Dedifferentiated amniotic fluid mesenchymal stem cell (primary cell): ENCODE measurements around the gene DDOST.
"Not testable (repeated sequence)": the region's sequence is repeated elsewhere in the genome, so short reads cannot be mapped to it uniquely, and the experiment has no call there.

ENCODE experiments used
- DNase-seq: peaks from one replicate; pipeline ENCODE4 v3.0.0-alpha.2; 2016; ENCODE audit errors: extremely low spot score

Gene DDOST

DNA sequence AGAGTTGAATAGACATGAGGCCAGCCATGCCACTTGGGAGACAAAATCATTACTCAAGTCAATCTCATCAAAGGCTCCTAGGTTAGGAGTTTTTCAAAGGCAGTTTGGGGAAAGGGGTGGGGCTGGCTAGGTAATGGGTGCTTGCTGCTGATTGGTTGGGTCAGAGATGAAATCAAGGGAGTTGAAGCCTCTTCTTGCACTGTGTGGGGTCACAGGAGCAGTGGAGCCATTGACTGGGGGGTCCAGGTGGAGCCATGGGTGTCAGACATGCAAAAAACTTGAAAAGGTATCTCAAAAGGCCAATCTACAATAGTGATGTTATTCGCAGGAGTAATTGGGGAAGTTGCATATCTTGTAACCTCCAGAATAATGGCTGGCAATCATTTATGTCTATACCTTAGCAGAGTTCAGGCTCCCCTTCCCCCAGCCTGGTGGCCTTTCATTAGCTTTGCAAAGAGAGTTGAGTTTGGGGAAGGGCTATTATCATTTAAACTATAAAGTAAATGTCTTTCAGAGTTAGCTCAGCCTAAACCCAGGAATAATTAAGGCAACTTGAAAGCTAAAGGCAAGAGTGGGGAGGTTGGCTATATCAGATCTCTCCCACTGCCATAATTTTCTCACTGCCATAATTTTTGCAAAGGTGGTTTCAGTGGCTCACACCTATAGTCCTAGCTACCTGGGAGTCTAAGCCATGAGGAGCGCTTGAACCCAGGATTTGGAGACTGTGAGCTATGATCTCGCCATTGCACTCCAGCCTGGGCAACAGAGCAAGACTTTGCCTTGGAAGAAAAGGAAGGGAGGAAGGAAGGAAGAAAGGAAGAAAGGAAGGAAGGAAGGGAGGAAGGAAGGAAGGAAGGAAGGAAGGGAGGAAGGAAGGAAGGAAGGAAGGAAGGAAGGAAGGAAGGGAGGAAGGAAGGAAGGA is 35.7 kb downstream of the DDOST start:
- no peak for DNase-seq

GRCh38 chr1:20624709-20625108 is 36.5 kb downstream of the DDOST start:
- no peak for DNase-seq

- no peak for DNase-seq
Measured at GRCh38 chr1:20621012-20621411, 40.2 kb downstream of the DDOST start.

DNA sequence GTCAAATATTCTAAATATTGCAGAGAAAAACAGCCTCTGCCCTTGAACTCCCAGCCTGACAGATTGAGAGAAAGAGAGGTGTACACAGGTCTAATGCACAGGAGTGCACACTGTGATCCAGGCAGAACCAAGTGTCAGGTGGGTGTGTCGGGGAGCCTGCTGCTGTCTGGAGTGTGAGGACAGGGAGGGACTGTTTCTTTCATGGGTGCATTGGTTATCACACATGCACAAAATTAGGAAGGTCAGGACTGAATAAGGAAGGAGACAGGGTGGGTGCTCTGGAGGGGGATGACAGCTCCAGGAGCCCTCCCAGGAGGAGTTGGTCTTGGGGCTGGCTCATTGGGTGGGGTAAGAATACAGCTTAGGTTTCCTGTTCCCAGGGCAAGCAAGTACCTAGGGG is 41.2 kb downstream of the DDOST start:
- no peak for DNase-seq

GRCh38 chr1:20618550-20618949 is 42.6 kb downstream of the DDOST start:
- DNase-seq: no peak

DNA sequence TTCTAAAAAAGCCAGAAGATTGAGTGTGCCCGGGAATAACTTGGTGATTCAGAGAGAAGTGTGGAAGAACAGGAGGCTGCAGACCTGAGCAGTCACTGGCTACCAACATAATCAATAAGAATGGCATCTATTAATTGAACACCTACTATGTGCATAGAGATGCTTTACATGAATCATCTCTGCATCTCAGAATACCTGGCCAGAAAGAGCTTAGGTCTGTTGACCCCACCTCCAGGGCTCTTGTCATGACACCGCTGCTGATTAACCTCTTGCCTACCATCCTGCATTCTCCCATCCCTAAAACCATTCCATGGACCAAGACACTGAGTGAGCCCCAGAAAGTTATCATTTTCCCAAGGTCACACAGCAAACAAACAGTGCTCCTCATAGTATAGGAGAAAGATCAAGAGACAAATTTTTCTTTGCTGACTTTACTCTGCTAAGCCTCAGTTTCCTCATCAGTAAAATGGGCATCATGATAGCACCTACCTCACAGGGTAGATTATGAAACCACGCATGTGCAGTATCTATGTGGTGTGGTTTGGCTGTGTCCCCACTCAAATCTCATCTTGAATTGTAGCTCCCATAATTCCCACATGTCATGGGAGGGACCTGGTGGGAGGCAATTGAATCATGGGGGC is 44.2 kb downstream of the DDOST start:
- DNase-seq: no peak

DNA sequence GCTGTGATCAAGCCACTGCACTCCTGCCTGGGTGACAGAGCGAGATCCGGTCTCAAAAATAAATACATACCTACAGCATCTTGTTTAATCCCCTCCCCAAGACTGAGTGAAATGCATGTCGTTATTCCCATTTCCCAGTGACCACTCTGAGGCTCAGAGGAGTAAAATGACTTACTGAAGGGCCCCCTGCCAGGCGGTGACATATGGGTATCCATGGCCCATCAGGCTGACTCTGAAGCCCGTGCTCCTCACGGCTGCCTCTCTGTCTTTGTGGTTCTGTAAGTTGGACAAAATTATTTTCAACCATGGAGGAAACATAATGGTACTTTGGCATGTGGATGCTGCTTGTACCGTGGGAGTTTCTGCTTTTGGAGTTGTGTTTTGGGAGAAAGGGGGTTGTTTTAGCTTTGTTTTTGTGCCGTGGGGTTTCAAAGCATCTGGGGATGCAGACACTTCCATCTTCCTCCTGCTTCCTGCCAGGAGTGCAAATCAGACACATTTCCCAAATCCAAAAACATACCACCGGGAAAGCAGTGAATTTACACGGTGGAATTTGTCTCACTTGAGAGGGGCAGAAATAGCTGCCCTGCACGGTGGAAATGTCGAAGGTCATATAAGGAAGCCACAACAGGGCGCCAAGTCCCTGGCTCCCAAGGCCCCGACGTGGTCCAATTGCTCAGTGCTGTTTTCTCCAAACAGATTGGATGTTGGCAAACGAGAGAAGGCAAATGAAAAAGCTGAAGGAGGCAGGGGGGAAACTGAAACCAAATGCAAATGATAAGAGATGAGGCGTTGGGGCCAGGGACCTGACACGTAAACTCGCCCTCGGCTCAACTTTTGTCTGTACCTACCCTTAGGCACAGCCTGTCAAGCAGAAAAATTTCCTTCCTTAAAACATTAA is 45.0 kb downstream of the DDOST start:
- no peak for DNase-seq

DNA sequence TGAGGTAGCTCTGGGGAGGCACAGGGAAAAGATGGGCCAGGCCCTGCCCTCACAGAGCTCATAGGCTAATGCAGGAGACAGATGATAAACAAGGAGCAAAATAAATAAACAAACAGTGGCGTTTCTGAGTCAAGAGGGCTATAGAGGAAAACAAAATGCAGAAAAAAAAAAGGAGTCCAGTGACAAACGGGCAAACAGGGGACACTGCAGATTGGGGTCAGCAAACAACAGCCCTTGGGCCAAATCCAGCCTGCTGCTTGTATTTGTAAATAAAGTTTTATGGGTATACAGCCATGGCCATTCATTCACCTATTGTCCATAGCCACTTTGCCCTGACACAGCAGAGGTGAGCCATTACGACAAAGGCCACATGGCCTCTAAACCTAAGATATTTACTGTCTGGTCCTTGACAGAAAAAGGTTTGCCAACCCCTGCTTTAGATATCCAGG is 47.0 kb downstream of the DDOST start:
- DNase-seq: no peak

DNA sequence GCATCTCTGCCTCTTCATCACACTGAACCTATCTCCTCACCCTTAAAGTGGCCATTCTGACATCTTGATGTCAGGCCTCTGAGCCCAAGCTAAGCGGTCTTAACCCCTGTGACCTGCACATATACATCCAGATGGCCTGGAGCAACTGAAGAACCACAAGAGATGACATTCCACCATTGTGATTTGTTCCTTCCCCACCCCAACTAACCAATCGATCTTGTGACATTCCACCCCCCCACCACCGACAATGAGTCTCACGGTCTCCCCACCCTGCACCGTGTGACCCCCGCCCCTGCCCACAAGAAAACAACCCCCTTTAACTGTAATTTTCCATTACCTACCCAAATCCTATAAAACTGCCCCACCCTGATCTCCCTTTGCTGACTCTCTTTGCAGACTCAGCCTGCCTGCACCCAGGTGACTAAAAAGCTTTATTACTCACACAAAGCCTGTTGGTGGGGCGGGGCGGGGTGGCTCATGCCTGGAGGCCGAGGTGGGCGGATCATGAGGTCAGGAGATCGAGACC is 48.9 kb downstream of the DDOST start:
- no peak for DNase-seq

- DNase-seq: no peak
Measured at GRCh38 chr1:20611652-20612051, 49.5 kb downstream of the DDOST start.

DNA sequence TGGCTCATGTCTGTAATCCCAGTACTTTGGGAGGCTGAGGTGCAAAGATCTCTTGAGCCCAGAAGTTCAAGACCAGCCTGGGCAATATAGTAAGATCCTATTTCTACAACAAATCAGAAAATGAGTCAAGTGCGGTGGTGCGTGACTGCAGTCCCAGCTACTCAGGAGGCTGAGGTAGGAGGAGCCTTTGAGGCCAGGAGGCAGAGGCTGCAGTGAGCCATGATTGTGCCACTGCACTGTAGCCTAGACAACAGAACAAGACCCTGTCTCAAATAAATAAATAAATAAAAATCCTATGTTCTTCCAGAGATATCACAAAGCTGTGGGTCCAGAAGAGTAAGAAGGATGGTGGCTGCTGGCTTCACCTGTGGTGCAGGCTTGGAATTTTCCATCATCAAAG is 50.2 kb downstream of the DDOST start:
- DNase-seq: no peak

- DNase-seq: no peak
Measured at GRCh38 chr1:20609541-20609940, 51.6 kb downstream of the DDOST start.

- not testable (repeated sequence) for DNase-seq
Measured at GRCh38 chr1:20606801-20607570, 54.2 kb downstream of the DDOST start.

DNA sequence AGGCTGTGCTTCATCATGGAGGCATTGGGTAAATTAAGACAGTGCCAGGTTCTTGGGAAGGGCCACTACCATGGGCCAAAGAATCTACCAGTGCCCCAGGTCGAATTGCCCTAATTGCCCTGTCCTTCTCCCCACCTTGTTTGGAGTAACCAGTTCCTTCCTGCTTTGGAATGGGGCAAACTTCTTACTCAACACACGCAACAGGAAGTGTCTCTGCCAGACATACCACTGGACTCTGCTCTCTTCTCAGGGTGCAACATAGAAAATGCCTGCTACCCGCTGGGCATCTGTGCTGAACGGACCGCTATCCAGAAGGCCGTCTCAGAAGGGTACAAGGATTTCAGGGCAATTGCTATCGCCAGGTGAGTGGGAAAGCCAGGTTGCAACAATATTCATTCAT is 56.5 kb downstream of the DDOST start:
- no peak for DNase-seq

DNA sequence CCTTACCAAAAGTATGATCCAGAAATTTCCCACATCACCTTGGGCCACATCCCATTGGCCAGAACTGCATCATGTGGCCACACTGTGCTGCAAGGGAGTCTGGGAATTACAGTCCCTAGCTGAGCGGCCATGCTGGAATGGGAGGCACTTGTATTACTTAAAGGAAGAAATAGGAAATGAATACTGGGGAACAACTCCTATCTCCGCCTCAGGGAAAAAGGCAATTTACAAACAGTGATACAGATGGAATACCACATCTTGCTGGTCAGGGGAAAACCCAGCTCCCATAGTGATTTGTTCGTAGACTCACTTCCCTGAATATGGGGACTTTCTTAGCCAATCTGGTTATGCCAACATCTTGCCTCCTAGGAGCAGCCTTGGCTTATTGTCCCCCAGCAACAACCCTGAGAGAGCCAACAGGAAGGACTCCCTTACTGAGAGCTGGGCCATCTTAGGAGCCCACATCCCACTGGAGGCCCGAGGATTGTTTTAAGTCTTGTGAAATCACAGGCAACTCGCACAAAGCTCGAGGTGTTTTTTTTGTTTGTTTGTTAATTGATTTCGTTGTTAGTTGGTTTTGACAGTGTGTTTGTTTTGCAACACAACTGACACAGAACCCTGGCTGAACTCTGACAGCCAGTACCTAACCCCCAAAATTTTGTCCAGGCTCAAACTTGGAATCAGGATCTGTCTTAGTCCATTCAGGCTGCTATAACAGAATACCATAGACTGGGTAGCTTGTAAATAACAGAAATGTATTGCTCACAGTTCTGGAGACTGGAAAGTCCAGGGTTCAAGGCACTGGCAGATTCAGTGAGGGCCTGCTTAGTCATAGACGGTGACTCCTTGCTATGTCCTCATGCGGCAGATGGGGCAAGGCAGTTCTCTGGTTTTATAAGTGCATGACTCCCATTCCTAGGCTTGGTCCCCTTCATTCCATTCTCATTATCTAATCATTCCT is 57.4 kb downstream of the DDOST start:
- DNase-seq: peak; percentile 21

GRCh38 chr1:20602851-20603450 is 58.2 kb downstream of the DDOST start:
- DNase-seq: no peak
